GM19240 (cell line): Measurements from ENCODE around the gene ST6GALNAC3.
"Not testable (repeated sequence)": the region's sequence is repeated elsewhere in the genome, so short reads cannot be mapped to it uniquely, and the experiment has no call there.

Source experiments
- DNase-seq: peaks from one replicate; pipeline ENCODE4 v3.0.0; 2011; ENCODE audit warnings: low spot score; ENCODE audit not compliant: insufficient read length

The ST6GALNAC3 gene

DNA sequence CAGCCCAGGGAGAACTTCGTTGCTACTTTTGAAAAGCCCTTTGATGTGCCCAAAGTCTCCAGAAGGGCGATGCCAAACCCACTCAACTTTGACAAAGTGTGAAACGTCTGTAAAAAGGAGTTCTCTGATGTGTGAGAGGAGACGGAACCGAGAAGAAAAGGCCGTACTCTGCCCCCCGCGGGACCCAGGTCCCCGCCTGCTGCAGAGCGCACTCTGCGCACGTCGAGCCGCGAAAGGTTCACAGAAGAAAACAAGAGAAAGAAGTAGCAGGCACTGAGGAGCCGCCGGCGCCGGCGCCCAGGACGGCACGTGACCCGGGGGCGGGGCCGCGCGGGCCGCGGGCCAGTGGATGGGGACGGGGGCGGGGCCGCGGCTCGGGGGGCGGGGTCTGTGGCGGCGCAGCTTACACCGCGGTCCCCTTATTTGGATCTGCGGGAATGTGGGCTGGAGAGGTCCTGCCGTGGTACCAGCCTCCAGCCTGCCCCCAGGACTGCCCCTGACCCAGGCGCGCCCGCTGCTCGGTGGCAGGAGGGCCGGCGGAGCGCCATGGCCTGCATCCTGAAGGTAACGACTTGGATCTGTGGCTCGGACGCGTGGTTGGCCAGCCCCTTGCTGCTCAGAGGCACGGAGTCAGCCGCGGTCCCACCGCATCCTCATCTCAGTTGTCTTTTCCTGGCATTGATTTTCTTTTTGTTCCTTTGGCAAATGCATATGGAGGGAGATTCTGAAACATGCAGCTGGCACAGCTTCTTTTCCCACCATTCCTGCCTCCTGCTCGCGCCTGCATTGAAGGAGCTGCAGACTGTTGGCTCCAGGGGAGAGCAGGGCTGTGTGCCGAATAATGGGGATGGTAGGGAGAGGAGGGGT lies at the start of gene ST6GALNAC3:
Gene ST6GALNAC3 (plus strand): TSS at position 426 of the 867 bp plus-strand sequence.
- DNase-seq = peak; percentile 35

DNA sequence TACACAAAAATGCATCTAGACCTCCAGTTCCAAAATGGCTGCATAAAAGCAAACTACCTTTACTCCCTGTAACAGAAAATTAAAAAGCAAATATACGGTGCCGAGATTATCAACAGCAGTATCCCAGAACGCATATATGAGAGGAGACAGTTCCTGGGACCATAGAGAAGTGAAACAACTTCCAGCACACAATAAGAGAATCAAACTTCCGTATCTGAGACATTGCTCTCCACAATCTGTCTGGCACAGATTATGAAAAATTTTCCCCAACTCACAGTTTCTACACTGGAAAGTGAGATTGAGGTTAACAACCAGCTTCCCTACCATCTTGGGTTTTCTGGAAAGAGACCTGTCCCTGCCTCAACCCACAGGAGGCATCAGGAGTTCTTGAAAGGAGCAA lies 47.2 kb upstream of the ST6GALNAC3 start:
- no peak for DNase-seq

GRCh38 chr1:76029331-76029730 lies 45.2 kb upstream of the ST6GALNAC3 start:
- DNase-seq = no peak

- DNase-seq = no peak
These were observed 43.0 kb upstream of the ST6GALNAC3 start for GRCh38 chr1:76031496-76031895.

DNA sequence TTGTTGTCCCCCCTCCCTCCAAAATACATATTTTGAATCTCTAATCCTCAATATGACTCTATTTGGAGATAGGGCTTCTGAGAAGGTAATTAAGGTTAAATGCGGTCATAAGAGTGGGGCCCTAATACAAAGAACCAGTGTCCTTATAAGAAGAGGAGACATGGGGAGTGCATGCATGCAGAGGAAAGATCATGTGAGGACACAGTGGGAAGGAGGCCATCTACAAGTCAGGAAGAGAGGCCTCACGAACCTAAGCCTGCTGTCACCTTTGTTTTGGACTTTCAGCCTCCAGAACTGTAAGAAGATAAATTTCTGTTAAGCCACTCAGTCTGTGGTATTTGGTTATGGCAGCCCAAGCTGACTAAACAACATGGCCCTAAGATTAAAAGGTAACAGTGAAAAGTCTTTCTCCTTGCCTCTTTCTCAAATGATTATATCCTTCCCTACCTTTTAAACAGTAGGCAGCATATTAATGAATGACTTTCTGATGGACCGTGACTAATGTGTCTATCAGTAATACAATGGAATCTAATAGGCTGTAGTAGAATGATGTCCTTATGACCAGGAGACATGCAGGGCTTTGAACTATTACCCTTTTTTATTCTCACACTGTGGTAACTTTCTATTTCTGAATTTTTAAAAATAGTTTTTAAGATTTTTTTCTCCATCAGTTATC lies 40.6 kb upstream of the ST6GALNAC3 start:
- DNase-seq = no peak

DNA sequence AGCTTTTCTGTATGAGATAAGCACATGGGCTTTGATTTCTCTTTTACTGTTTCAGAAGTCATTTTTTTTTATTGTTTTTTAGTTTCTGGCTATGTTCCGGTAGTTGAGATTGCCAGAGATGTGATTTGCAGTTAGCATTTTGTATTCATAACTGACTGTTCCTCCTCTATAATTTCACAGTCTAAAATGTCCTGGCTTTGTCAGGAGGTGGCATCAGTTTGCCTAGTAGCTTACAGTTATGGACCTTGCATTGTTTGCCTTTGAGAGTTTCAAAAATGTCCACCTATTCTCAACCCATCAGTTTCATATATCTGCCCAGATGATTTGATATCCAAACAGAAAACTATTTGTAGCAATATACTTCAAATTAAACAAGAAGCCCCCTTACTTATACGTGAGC lies 39.5 kb upstream of the ST6GALNAC3 start:
- DNase-seq = no peak

DNA sequence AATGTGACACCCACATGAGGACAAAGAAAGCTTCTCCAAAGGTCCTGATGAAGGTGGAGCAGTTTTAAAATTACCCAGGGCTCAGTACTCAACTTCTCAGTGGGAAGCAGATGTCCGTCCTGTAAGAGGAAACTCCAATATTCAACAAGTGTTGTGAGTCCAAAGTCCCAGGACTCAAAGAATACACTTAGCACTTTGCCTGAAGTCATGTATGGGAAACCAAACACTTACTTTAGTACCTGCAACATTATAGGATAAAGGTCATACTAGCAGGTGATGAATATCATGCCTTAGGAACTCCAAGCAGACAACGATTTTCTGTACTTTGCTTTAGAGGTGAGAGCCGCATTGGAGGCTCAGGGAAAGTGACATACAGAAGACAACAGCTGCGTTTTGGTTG lies 37.2 kb upstream of the ST6GALNAC3 start:
- no peak for DNase-seq

- no peak for DNase-seq
These were observed 36.1 kb upstream of the ST6GALNAC3 start for GRCh38 chr1:76038287-76039004.

DNA sequence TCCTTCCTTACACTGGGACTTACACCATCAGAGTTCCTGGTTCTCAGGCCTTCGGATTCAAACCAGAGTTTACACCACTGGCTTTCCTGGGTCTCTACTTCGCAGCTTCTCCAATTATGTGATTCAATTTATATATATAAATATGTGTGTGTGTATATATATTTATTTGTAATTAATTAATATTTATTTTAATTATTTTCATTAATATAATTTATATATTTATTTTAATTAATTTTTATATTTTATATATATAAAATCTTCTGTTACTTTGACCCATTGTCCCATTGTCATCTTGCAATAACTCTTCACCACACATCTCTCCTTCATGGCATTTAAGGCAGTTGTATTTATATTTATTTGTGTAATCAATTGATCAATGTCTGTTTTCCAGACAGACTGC lies 28.4 kb upstream of the ST6GALNAC3 start:
- no peak for DNase-seq

GRCh38 chr1:76048219-76048618 lies 26.3 kb upstream of the ST6GALNAC3 start:
- DNase-seq = no peak

- DNase-seq = no peak
These were observed 25.6 kb upstream of the ST6GALNAC3 start for GRCh38 chr1:76048926-76049325.

DNA sequence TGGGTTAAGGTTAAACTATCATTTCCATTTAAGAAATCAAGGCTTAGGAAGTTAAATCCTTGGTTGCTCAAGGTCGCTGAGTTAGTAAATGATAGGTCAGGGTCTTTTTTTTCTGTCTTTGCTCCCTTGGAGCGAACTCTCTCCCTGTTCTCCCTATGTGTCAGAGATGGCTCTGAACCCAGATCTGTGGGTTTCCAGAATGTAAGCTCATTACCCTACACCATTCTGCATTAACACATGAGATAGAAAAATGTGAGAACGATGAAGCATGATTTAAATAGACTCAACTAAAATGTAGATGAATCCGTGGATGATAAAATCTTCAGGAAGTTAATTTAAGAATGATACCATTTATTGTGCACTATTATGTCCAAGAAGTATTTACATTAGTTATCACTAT lies 25.0 kb upstream of the ST6GALNAC3 start:
- DNase-seq = no peak

DNA sequence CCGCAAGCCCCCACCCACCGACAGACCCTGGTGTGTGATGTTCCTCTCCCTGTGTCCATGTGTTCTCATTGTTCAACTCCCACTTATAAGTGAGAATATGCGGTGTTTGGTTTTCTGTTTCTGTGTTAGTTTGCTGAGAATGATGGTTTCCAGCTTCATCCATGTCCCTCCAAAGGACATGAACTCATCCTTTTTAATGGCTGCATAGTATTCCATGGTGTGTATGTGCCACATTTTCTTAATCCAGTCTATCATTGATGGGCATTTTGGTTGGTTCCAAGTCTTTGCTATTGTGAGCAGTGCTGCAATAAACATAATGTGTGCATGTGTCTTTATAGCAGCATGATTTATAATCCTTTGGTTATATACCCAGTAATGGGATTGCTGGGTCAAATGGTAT lies 24.5 kb upstream of the ST6GALNAC3 start:
- DNase-seq = not testable (repeated sequence)

GRCh38 chr1:76053021-76053420 lies 21.5 kb upstream of the ST6GALNAC3 start:
- DNase-seq = no peak

DNA sequence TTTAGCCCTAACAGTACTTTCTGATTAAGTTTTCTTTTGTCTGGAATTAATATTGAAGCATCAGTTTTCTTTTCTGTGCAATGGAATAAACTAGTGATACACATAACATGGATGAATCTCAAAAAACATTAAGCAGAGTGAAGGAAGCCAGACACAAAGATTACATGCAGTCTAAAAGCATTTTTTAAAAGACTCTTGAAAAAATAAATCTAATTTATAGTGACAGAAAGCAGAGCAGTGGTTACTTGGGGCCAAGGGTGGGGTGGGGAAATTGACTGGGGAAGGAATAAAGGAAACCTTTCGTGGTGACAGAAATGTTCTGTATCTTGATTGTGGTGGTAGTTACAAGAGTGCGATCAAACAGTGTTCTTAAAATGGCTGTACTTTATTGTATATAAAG lies 20.2 kb upstream of the ST6GALNAC3 start:
- no peak for DNase-seq

GRCh38 chr1:76055987-76056386 lies 18.6 kb upstream of the ST6GALNAC3 start:
- no peak for DNase-seq

DNA sequence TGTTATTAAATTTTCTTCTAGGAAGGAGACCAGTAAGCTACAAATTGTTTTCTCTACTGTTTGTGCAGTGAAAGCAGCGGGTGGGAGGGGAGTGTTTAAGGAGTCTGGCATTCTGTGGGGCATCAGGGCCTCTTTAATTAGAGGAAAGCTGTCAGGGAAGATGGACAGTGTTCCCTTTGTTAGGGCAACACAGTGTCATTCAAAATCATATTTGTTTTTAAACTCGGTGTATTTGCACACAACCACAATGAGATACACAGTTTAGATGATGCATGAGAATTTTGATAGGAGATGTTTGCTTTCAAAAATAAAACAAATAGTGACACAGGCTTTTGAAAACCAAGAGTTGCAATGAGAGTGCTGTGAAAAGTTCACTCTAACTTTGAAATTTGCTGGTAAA lies 15.1 kb upstream of the ST6GALNAC3 start:
- no peak for DNase-seq

GRCh38 chr1:76065270-76065669 lies 9.3 kb upstream of the ST6GALNAC3 start:
- no peak for DNase-seq

- DNase-seq = no peak
These were observed 8.2 kb upstream of the ST6GALNAC3 start for GRCh38 chr1:76066394-76066793.

DNA sequence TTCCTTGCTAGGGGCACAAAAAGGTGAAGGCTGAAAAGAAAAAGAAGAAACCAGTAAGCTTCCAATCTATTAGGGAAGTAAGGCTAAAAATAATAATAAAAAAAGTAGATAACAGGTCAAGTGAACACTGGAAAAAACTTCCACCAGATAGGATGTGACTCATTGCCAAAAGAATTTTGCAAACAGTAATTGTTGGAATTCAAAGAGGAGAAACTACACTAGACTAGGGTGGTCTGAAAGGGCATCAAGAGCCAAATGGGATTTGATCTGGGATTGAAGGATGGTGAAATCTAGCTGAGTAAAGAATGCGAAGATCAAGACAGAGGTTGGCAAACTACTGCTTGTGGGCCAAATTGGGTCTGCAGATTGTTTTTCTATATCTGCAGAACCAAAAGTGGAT lies 6.0 kb upstream of the ST6GALNAC3 start:
- no peak for DNase-seq

- DNase-seq = no peak
These were observed 5.5 kb upstream of the ST6GALNAC3 start for GRCh38 chr1:76068953-76069561.

DNA sequence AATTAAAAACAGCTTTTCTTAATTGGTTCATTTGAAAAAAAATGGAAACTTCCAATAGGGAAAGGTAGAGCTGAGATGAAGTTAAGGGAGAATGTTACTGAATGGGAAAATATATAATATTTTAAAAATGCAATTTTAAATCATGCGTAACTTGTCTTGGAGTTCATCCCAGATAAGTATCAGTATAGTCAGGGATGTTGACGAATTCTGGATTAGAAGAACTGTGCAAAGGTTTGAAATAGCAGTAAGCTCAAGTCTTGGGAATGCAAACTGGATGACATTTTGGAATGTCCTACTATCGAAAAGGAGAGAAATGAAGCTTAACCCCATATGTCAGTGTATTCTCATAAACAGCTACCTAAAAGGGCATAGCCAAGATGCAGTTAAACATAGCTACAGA lies 4.0 kb upstream of the ST6GALNAC3 start:
- DNase-seq = no peak
